Hepatocyte (in vitro differentiated cells): ENCODE measurements around the gene TRAPPC11.

Experiments
- EZH2 ChIP-seq: fragments of 200-600 bp; sonication (generic); IDR thresholded peaks from 2 replicates; pipeline ENCODE4 v1.6.1; 2016; ENCODE audit warnings: antibody characterized with exemption, mild to moderate bottlenecking, borderline replicate concordance
- TF ChIP-seq, protein P1 (sequence below): fragments of 200-600 bp; sonication (generic); IDR thresholded peaks from 2 replicates; pipeline ENCODE4 v1.5.1; 2016; ENCODE audit warnings: antibody characterized with exemption, mild to moderate bottlenecking; ENCODE audit not compliant: poor library complexity

DNA sequence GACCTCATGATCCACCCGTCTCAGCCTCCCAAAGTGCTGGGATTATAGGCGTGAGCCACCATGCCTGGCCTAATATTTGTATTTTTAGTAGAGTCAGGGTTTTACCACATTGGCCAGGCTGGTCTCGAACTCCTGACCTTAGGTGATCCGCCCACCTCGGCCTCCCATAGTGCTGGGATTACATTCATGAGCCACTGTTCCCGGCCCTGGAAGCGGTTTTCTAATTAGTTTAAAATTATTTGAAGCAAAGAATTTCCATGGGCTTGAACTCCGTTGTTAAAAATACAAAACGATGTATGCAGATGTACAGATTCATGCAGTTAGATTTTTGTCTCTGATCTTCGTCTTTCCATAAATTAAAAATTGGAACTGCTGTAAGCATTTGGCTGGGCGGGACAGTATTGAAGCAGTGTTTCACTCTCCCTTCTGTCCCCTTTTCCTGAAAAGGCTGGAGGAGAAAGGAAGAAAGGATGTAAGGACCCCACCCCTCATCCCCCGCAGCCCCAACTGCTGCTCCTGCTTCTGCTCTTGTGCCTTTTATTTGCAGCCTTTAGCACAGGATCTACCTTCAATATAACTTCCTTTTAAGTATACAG, 12.0 kb downstream of the TRAPPC11 start:
- TF ChIP-seq, protein P1, sequence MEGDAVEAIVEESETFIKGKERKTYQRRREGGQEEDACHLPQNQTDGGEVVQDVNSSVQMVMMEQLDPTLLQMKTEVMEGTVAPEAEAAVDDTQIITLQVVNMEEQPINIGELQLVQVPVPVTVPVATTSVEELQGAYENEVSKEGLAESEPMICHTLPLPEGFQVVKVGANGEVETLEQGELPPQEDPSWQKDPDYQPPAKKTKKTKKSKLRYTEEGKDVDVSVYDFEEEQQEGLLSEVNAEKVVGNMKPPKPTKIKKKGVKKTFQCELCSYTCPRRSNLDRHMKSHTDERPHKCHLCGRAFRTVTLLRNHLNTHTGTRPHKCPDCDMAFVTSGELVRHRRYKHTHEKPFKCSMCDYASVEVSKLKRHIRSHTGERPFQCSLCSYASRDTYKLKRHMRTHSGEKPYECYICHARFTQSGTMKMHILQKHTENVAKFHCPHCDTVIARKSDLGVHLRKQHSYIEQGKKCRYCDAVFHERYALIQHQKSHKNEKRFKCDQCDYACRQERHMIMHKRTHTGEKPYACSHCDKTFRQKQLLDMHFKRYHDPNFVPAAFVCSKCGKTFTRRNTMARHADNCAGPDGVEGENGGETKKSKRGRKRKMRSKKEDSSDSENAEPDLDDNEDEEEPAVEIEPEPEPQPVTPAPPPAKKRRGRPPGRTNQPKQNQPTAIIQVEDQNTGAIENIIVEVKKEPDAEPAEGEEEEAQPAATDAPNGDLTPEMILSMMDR = no peak
- no peak for TF ChIP-seq EZH2
